MV-4-11 (cell line): ENCODE data around the gene CCDC88B.

Experiments
- DNase-seq: peaks from one replicate; lab custom pipeline; 2025; lab: John Stamatoyannopoulos, UW

The CCDC88B gene

GRCh38 chr11:64362339-64362738 lies 22.3 kb downstream of the CCDC88B start:
- no peak for DNase-seq

- peak; percentile 73 for DNase-seq
Observed at GRCh38 chr11:64364435-64364834, 24.4 kb downstream of the CCDC88B start.

DNA sequence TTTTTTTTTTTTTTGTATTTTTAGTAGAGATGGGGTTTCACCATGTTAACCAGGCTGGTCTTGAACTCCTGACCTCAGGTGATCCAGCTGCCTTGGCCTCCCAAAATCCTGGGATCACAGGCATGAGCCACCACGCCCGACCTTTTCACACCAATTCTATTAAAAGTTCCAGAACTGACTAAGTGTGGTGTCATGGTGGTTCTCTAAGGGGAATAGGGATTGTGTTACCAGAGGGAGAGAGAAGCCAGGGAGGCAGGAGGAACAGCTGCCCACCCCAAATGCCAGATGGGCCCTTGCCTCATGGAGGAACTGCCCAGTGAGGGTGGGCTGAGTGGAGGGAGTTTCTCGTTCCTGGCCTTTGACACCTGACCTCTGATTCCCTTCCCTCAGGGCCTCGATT lies 24.9 kb downstream of the CCDC88B start:
- DNase-seq, result no peak

- DNase-seq, result no peak
Observed at GRCh38 chr11:64366751-64367150, 26.7 kb downstream of the CCDC88B start.

DNA sequence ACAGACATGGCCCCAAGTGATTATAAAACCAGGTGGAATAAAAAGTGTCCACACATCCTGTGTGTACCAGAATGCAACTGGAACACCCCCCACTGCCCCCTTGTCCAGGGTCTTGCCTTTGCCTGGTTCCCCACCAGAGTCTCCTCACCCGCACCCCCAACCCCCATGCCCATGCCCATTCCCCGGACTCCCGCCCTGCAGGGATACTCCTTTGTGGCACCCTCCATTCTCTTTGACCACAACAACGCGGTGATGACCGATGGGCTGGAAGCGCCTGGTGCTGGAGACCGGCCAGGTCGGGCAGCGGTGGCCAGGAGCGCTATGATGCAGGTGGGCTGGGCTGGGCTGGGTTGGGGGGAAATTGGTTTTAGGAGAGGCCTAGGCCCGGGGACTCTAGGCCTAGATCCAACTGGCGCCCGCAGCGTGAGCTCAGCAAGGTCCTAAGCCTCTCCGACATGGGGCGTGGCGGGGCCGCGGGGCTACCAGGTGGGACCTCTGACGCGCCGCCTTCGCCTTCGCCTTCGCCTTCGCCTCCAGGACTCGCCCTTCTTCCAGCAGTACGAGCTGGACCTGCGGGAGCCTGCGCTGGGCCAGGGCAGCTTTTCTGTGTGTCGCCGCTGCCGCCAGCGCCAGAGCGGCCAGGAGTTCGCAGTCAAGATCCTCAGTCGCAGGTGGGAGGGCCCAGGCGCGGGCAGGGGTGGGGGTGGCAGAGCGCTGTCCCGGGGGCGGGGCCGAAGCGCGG lies 28.1 kb downstream of the CCDC88B start:
- DNase-seq, result no peak

GRCh38 chr11:64368673-64369074 lies 28.7 kb downstream of the CCDC88B start:
- DNase-seq, result no peak

- no peak for DNase-seq
Observed at GRCh38 chr11:64369440-64370421, 29.7 kb downstream of the CCDC88B start.

- no peak for DNase-seq
Observed at GRCh38 chr11:64371201-64371600, 31.2 kb downstream of the CCDC88B start.

DNA sequence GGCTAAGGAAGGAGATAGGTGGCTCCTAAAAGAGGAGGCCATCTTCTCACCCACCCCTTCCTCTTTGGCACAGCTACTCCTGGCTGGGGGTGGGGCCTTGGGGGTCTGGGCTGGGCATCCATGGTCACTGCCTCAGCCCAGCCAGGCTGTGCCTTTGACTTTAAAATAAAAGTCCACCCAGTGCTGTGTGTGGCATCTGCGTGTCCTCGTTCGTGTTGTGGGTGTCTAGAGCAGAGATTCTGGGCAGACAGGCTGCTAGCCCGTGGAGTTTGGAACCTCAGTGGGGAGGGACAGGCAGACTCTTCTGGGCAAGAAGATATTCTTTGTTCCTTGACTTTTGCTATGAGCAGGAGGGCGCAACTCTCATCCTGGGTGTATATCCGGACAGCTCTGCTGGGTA lies 32.0 kb downstream of the CCDC88B start:
- no peak for DNase-seq

GRCh38 chr11:64372802-64373597 lies 33.0 kb downstream of the CCDC88B start:
- peak; percentile 89 for DNase-seq

- DNase-seq, result peak; percentile 45
Observed at GRCh38 chr11:64373598-64373974, 33.6 kb downstream of the CCDC88B start.

DNA sequence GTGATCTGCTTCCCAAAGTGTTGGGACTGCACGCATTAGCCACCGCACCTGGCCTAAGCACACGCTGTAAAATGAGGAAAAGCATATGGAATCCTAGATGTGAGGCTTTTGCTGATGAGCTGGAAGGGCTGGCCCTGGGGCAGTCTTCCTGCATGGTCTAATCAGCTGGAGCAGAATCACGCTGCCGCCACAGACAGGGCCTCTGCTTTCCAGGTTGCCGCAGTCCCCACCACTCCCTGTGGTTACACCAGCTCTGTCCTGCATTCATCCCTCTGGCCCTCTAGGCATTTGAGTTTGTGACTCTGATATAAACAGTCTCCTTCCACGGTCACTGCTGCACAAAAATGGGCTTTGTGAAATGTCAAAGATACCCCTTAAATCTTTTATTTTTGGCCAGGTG lies 36.1 kb downstream of the CCDC88B start:
- no peak for DNase-seq

DNA sequence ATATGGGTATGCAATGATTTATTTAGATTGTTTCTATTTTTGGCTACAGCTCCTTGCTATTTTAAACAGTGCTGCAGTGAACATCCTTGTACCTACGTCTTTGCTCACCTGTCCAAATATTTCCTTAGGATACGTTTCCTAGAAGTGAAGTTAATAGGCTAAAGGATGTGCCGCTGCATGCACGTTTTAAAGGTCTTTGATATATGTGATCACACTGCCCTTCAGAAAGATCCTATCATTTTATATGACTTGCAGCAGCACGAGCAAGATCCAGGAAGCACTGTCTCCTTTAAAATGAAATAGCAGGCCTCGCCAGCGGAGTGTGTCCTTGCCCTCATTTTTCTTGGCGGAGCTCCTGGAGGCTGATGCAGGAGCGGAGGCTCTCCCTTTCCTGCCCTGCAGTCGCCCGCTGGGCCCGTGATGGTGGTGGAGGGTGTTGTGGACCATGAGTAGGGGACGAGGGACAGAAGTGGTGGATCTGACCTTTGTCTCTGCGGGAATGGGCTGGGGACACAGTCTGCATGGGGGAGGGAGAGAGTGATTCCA lies 38.4 kb downstream of the CCDC88B start:
- no peak for DNase-seq

DNA sequence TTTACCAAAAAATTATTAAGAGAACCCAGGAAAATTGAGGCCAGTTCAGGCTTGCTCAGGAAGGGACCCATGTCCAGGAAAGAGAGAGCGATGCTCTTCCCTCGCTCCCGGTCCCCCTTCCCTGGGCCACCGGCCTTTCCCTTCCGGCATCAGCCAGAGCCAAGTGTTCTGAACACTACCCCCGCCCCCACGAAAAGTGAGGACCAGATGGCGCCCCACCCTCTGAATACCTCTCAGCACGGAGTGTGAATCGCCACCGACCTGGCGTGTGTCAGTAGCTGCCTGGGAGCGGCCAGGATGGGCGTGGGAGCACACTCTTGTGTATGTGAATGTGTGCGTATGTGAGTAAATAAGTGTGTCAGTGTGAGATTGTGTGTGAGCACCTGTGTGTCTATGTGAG lies 39.2 kb downstream of the CCDC88B start:
- DNase-seq, result no peak

- no peak for DNase-seq
Observed at GRCh38 chr11:64379817-64380709, 40.1 kb downstream of the CCDC88B start.

- no peak for DNase-seq
Observed at GRCh38 chr11:64381350-64381749, 41.3 kb downstream of the CCDC88B start.

GRCh38 chr11:64382047-64382446 lies 42.0 kb downstream of the CCDC88B start:
- no peak for DNase-seq

- DNase-seq, result no peak
Observed at GRCh38 chr11:64382586-64382985, 42.6 kb downstream of the CCDC88B start.

DNA sequence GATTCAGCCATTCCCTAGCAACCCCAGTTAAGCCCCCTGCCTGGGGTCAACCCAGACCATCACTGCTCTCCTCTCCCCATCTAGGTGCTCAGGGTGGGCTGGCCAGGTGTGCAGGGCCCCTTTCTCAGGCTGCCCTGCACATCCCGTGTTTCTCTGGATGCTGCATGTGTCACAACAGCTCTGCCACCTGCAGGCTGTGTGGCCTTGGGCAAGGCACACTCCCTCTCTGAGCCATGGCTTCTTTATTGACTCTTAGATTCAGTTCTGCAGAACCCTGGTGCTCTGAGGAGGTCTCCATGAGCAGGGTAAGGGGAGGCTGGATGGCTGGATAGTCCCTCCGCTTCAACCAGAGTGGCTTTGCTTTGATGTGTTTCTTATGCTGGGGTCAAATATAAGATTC lies 43.6 kb downstream of the CCDC88B start:
- no peak for DNase-seq

GRCh38 chr11:64384028-64384737 lies 44.2 kb downstream of the CCDC88B start:
- DNase-seq, result no peak
